ENCODE results near the gene PAPPA2. TPM values are rescaled to one million over a fixed set of nuclear protein-coding genes. Genes with fewer than 3 reads are reported as not detected.

PAPPA2 gene
- polyA plus RNA-seq, 1 donor = 1.4 TPM

DNA sequence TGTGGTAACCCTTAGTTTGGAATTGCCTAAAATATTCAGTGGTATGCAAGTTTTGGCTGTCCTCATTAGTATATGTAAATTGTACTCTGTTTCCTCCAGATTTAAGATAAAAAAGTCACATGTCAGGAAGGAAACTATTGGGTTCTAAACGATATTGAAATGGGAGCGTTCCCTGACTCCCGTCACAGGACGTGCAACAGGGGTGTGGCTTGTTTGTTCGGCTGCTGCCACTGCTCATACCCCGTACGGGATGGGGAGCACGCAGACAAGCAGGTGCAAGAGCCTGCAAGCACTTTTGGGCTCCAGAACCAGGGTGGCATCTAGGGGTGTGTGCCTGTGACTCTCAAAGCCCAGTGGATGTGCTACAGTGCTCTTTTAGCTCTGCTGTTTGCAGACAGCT, 6.2 kb upstream of the PAPPA2 start:
- no peaks in the 10 kb centered on the region for H3K4me1 ChIP-seq (ENCODE audit: control insufficient read depth, insufficient read depth, low read length)
- DNase-seq = no peak
- no peak overlapping the region for H3K27ac ChIP-seq (ENCODE audit: low read length)
- no peak overlapping the region for H3K4me3 ChIP-seq (ENCODE audit: low read length)
- no peaks in the 10 kb centered on the region for H3K27me3 ChIP-seq (ENCODE audit: control insufficient read depth, insufficient read depth, low read length)
- WGBS (ENCODE audit: insufficient coverage, low lambda C conversion rate) = no CpG with 5 or more reads among the region's 8 CpGs
- H3K36me3 ChIP-seq (ENCODE audit: control insufficient read depth, insufficient read depth, low read length) = no peaks in the 10 kb centered on the region
- H3K9me3 ChIP-seq (ENCODE audit: control insufficient read depth, low read depth, low read length) = no peaks in the 10 kb centered on the region

DNA sequence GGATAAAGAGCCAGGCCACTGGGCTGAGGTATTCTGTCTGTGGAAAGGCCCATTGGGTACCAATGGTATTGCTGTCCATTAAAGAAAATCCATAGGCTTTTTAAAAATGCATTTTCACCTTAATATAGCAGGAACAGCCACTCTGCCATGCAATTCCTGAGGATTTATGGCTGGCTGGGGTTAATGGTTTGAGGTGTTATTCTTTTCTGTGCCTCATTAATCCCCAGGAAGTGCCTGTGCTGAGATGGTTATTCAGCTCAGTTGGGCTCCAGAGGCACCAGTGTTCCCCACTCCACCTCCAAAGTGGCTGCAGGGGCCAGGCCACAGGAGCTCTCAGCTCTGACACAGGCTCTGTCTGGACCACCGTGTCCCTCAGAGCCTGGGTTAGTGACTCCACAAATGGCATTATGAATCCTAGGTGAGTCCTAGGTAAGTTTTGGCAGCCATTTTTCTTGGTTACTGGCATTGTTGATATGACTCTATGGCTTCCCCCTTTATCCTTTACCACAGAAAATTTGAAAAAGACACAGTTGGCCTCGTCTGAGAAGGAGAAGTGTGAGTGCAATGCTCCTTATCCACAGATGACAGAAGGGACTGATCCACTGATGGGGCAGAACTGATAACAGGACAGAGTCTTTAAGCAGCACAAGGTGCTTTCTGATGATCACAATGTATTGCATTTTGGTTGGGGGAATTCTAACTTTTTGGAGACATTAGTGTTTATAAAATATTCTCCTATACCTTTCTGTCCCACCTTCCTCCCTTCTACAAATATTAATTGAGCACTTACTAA, 2.2 kb upstream of the PAPPA2 start:
- Histone ChIP-seq H3K27me3 (ENCODE audit: control insufficient read depth, insufficient read depth, low read length) (no peaks in the 10 kb centered on the region), H3K9me3 (ENCODE audit: control insufficient read depth, low read depth, low read length) (no peaks in the 10 kb centered on the region), H3K27ac (ENCODE audit: low read length) (no peak overlapping the region), H3K4me1 (ENCODE audit: control insufficient read depth, insufficient read depth, low read length) (no peaks in the 10 kb centered on the region), H3K36me3 (ENCODE audit: control insufficient read depth, insufficient read depth, low read length) (no peaks in the 10 kb centered on the region), H3K4me3 (ENCODE audit: low read length) (no peak overlapping the region)
- no peak for DNase-seq
- no CpG with 5 or more reads among the region's 2 CpGs for WGBS (ENCODE audit: insufficient coverage, low lambda C conversion rate)

DNA sequence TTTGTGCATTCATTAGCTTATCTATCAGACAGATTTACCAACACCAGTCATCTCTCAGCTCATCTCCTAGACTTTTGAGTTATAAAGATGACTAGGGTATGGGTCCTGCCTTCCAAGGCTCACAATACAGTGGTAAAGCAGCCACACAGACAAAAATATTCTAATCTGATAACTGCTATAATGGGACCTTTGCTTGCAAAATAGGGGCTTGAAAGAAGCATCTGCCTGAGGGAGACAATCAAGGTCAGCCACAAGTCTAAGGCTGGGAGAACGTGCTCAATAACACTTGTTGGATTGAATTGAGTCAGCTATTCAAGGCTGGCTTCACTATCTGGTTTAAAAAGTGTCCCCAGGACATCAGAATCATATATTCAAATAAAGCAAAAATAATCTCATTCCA, 1.4 kb upstream of the PAPPA2 start:
- Histone ChIP-seq H3K4me3 (ENCODE audit: low read length) (no peak overlapping the region), H3K27me3 (ENCODE audit: control insufficient read depth, insufficient read depth, low read length) (no peaks in the 10 kb centered on the region), H3K9me3 (ENCODE audit: control insufficient read depth, low read depth, low read length) (no peaks in the 10 kb centered on the region), H3K4me1 (ENCODE audit: control insufficient read depth, insufficient read depth, low read length) (no peaks in the 10 kb centered on the region), H3K27ac (ENCODE audit: low read length) (no peak overlapping the region), H3K36me3 (ENCODE audit: control insufficient read depth, insufficient read depth, low read length) (no peaks in the 10 kb centered on the region)
- WGBS (ENCODE audit: insufficient coverage, low lambda C conversion rate) = no CpG with 5 or more reads among the region's 1 CpG
- no peak for DNase-seq

DNA sequence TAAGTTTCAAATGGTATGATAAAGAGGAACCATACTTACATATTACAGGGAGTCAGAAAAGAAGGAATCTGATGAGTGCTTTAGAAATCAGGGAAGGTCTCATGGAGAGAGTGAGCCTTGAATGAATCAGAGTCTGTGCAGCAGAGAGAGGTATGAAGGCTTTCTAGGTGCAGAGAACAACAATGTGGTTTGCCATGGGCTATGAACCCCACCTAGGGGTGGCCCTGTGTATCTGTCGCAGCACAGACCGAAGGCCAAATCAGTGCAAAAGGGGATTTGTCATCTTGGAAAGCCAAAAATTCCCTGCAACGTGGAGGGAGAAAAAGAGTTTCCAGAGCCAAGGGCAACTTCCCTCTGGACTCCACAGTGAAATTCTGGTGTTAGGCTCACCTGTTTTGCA, 3.5 kb downstream of the PAPPA2 start:
- Histone ChIP-seq H3K27ac (ENCODE audit: low read length) (no peak overlapping the region), H3K9me3 (ENCODE audit: control insufficient read depth, low read depth, low read length) (no peaks in the 10 kb centered on the region), H3K27me3 (ENCODE audit: control insufficient read depth, insufficient read depth, low read length) (no peaks in the 10 kb centered on the region), H3K36me3 (ENCODE audit: control insufficient read depth, insufficient read depth, low read length) (no peaks in the 10 kb centered on the region), H3K4me1 (ENCODE audit: control insufficient read depth, insufficient read depth, low read length) (no peaks in the 10 kb centered on the region), H3K4me3 (ENCODE audit: low read length) (no peak overlapping the region)
- no CpG with 5 or more reads among the region's 3 CpGs for WGBS (ENCODE audit: insufficient coverage, low lambda C conversion rate)
- DNase-seq = no peak

DNA sequence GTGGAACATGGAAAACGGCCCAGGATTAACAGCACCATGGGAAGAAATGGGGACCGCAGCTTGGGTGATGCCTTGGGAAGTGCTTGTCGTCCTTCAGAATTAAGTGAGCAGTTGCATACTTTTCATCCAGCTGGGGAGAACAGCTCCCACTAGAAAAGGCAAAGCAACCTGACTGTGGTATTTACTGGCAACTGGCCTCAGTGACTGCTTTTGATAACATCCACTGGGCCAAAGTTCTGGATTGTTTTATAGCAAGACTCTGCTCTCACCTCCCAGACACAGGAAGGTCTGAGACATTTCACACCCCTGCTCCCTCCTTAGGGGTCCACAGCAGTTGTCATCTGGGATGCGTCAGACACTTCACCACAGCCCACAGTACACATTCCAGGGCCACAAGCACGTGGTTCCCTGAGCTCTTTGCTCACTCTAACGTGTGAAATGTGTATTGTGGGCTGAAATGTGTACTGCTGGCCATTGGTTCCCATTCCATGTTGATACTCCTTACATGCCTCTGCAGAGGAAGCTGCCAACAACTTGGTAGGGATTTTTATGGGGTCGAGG, 6.6 kb downstream of the PAPPA2 start:
- no peak for DNase-seq
- Histone ChIP-seq H3K9me3 (ENCODE audit: control insufficient read depth, low read depth, low read length) (no peaks in the 10 kb centered on the region), H3K27me3 (ENCODE audit: control insufficient read depth, insufficient read depth, low read length) (no peaks in the 10 kb centered on the region), H3K4me1 (ENCODE audit: control insufficient read depth, insufficient read depth, low read length) (no peaks in the 10 kb centered on the region), H3K4me3 (ENCODE audit: low read length) (no peak overlapping the region), H3K27ac (ENCODE audit: low read length) (no peak overlapping the region), H3K36me3 (ENCODE audit: control insufficient read depth, insufficient read depth, low read length) (no peaks in the 10 kb centered on the region)
- WGBS (ENCODE audit: insufficient coverage, low lambda C conversion rate) = 83% methylated on average over 1 of the region's 7 CpGs

DNA sequence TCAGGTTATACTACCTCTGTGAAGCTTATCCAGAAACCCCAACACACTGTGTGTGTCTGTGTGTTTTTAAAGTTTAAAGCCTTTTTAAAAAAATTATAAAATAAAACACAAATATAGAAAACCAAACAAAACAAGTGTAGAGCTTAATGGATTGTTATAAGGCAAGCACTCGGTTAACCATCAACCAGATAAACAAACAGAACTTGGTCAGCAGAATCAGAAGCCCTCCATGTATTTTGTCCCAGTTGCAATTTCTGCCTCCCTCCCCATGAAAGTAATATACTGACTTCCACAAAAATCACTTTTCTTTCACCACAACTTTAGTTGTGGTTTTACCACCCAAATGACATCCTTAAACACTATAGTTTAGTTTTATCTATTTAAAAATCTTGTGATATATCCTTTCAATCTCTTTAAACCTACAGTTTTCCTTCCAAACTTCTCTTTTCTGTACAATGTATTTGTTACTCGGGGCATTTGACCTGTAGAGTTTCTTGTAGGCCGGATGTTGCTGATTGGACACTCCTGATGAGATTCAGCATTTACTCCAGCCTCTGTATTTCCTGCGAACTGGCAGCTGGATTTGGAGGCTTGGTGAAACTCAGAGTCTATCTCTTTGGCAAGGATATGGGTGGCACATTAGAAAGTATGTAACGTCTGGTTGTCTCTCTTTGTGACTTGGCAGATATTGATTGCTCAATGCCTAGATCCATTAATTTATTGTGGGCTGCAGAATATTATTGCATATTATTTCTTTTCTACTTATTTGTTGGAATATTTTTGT, 8.6 kb downstream of the PAPPA2 start:
- WGBS (ENCODE audit: insufficient coverage, low lambda C conversion rate) = no CpG with 5 or more reads among the region's 5 CpGs
- no peak for DNase-seq
- H3K4me1 ChIP-seq (ENCODE audit: control insufficient read depth, insufficient read depth, low read length) = no peaks in the 10 kb centered on the region

DNA sequence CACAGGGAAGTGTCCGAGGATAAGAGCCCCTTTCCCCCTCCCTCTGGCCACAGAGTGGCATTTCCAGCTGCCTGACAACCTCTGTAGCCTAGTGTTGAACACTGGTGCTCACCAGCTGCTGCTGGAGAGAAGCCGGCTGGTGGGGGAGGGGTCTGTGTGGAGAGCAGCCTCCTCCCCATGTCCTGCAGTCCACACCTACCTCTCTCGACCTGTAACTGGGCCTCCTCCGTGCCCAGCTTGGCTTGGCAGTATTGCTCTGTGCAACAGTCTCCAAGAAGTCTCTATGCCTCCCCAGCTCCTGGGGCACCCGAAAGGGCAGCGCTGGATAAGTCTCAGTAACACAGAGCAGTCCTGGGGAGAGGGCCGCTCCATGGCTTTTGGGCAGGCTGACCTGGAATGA, 17.0 kb downstream of the PAPPA2 start:
- DNase-seq = no peak
- no CpG with 5 or more reads among the region's 7 CpGs for WGBS (ENCODE audit: insufficient coverage, low lambda C conversion rate)

More for the DNA sequence above, 8.6 kb downstream of the PAPPA2 start:
- Histone ChIP-seq H3K27ac (ENCODE audit: low read length) (no peak overlapping the region), H3K27me3 (ENCODE audit: control insufficient read depth, insufficient read depth, low read length) (peaks cover 3% of the 10 kb centered on the region), H3K36me3 (ENCODE audit: control insufficient read depth, insufficient read depth, low read length) (no peaks in the 10 kb centered on the region), H3K9me3 (ENCODE audit: control insufficient read depth, low read depth, low read length) (no peaks in the 10 kb centered on the region), H3K4me3 (ENCODE audit: low read length) (no peak overlapping the region)

DNA sequence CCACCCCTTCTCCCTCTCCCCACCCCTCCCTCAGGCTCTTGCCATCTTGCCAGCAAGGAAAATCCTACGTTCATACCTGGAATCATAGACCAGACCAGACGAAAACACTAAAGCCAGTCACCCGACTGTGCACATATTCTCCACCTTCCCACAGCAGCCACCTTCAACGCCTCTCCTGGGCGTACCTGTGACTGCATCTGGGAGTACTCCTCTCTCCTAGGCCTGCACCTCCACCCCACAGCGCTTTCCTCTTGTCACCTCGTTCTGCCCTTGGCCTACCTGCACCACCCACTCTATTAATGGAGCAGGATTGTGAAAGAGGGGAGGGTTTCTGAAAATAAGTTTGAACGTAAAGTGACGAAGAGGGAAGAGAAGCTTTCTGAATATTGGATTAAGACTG, 17.8 kb downstream of the PAPPA2 start:
- H3K27ac ChIP-seq (ENCODE audit: low read length) = no peak overlapping the region
- DNase-seq = no peak
- H3K36me3 ChIP-seq (ENCODE audit: control insufficient read depth, insufficient read depth, low read length) = no peaks in the 10 kb centered on the region
- H3K27me3 ChIP-seq (ENCODE audit: control insufficient read depth, insufficient read depth, low read length) = peaks cover 2% of the 10 kb centered on the region
- H3K4me3 ChIP-seq (ENCODE audit: low read length) = no peak overlapping the region
- WGBS (ENCODE audit: insufficient coverage, low lambda C conversion rate) = no CpG with 5 or more reads among the region's 9 CpGs
- no peaks in the 10 kb centered on the region for H3K4me1 ChIP-seq (ENCODE audit: control insufficient read depth, insufficient read depth, low read length)
- no peaks in the 10 kb centered on the region for H3K9me3 ChIP-seq (ENCODE audit: control insufficient read depth, low read depth, low read length)

More for the DNA sequence above, 17.0 kb downstream of the PAPPA2 start:
- no peak overlapping the region for H3K4me3 ChIP-seq (ENCODE audit: low read length)
- H3K4me1 ChIP-seq (ENCODE audit: control insufficient read depth, insufficient read depth, low read length) = no peaks in the 10 kb centered on the region
- H3K27me3 ChIP-seq (ENCODE audit: control insufficient read depth, insufficient read depth, low read length) = peaks cover 5% of the 10 kb centered on the region
- H3K27ac ChIP-seq (ENCODE audit: low read length) = no peak overlapping the region
- no peaks in the 10 kb centered on the region for H3K36me3 ChIP-seq (ENCODE audit: control insufficient read depth, insufficient read depth, low read length)
- no peaks in the 10 kb centered on the region for H3K9me3 ChIP-seq (ENCODE audit: control insufficient read depth, low read depth, low read length)

DNA sequence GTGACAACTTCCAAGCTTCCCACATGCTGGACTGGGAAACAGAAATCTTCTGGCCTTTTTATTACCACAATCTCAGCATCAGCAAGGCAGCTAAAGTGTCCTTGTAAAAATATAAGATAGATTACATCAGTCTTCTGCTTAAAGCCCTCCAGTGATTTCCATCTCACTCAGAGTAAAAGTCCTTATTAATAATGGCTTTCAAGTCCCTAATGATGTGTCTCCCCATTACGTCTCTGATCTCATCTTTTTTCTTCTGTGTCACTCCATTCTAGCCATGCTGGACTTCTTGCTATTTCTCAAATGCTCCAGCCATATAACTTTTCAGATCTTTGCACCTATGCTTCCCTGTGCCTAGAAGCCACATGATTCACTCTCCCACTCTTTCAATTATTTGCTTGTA, 22.1 kb downstream of the PAPPA2 start:
- no peak for DNase-seq
- H3K27me3 ChIP-seq (ENCODE audit: control insufficient read depth, insufficient read depth, low read length) = peaks cover 2% of the 10 kb centered on the region
- H3K9me3 ChIP-seq (ENCODE audit: control insufficient read depth, low read depth, low read length) = no peaks in the 10 kb centered on the region
- no peaks in the 10 kb centered on the region for H3K36me3 ChIP-seq (ENCODE audit: control insufficient read depth, insufficient read depth, low read length)
- no peaks in the 10 kb centered on the region for H3K4me1 ChIP-seq (ENCODE audit: control insufficient read depth, insufficient read depth, low read length)
- no peak overlapping the region for H3K4me3 ChIP-seq (ENCODE audit: low read length)
- 71% methylated on average over 1 of the region's 1 CpG for WGBS (ENCODE audit: insufficient coverage, low lambda C conversion rate)
- H3K27ac ChIP-seq (ENCODE audit: low read length) = no peak overlapping the region

DNA sequence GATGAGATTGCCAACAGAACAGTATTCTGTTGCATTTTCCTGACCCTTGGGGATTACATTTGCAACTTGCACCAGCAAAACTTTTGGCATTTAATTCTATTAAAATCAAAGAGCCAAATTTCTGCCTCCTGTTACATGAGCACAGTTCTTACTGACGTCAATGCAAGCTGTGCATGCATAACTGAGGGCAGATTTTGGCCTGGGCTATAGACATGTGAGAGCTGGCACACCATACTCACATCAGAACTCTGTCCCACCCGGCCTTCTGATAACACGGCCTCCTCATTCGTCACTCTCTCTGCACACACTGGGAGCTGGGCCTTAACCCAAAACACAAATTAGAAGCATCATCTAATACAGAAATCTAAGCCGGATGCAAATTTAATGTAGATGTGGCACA, 31.5 kb downstream of the PAPPA2 start:
- no peak overlapping the region for H3K27ac ChIP-seq (ENCODE audit: low read length)
- H3K27me3 ChIP-seq (ENCODE audit: control insufficient read depth, insufficient read depth, low read length) = no peaks in the 10 kb centered on the region
- WGBS (ENCODE audit: insufficient coverage, low lambda C conversion rate) = no CpG with 5 or more reads among the region's 5 CpGs
- no peaks in the 10 kb centered on the region for H3K9me3 ChIP-seq (ENCODE audit: control insufficient read depth, low read depth, low read length)
- no peaks in the 10 kb centered on the region for H3K4me1 ChIP-seq (ENCODE audit: control insufficient read depth, insufficient read depth, low read length)
- H3K36me3 ChIP-seq (ENCODE audit: control insufficient read depth, insufficient read depth, low read length) = no peaks in the 10 kb centered on the region
- DNase-seq = no peak
- no peak overlapping the region for H3K4me3 ChIP-seq (ENCODE audit: low read length)

Data from large intestine (tissue), 3 donors.